Natural killer cell (primary cell): ENCODE data around the gene CTIF. TPM values are rescaled to one million over a fixed set of nuclear protein-coding genes. Genes with fewer than 3 reads are reported as not detected.

Source experiments
- ATAC-seq, 3 donors: fragments of 150-1000 bp in 2 of 3; fragments of 200-7000 bp in 1 of 3; cut with Tn5 transposase; 1 replicate in 1 of 3; 2 replicates in 2 of 3; pipeline ENCODE4 v1.10.0; 2021; ENCODE audit warnings: mild to moderate bottlenecking in 2 of 3, moderate library complexity in 2 of 3
- DNase-seq, 2 donors: peaks; one replicate each; pipeline versions ENCODE4 v3.0.0 to v3.0.0-alpha.2; 2013 to 2021; ENCODE audit warnings: mixed read lengths in 1 of 2
- H3K27ac ChIP-seq: one replicate; pipeline ENCODE4 v1.5.1; 2013; ENCODE audit warnings: mild to moderate bottlenecking, low read length
- H3K27me3 ChIP-seq: one replicate; pipeline ENCODE4 v1.6.1; 2013; ENCODE audit warnings: low read length; ENCODE audit not compliant: control insufficient read depth, insufficient read depth
- H3K36me3 ChIP-seq: one replicate; pipeline ENCODE4 v1.6.1; 2013; ENCODE audit warnings: low read length; ENCODE audit not compliant: control insufficient read depth, insufficient read depth
- H3K4me1 ChIP-seq: one replicate; pipeline ENCODE4 v1.6.1; 2013; ENCODE audit warnings: low read length; ENCODE audit not compliant: control insufficient read depth, insufficient read depth
- H3K4me3 ChIP-seq: one replicate; pipeline ENCODE4 v1.5.1; 2013; ENCODE audit warnings: low read length
- H3K9me3 ChIP-seq: one replicate; pipeline ENCODE4 v1.6.1; 2013; ENCODE audit warnings: low read length; ENCODE audit not compliant: control insufficient read depth, insufficient read depth
- H3K27ac Mint-ChIP-seq, 2 donors: one replicate each; pipeline ENCODE4 v1.8.0; 2022; ENCODE audit warnings: mild to moderate bottlenecking in 2 of 2, mixed read lengths in 2 of 2, moderate library complexity in 1 of 2
- H3K27me3 Mint-ChIP-seq, 2 donors: one replicate each; pipeline ENCODE4 v1.8.0; 2022; ENCODE audit warnings: low read depth in 2 of 2, mixed read lengths in 2 of 2
- H3K36me3 Mint-ChIP-seq: one replicate; pipeline ENCODE4 v1.8.0; 2022; ENCODE audit warnings: mixed read lengths
- H3K4me1 Mint-ChIP-seq, 2 donors: one replicate each; pipeline ENCODE4 v1.8.0; 2022; ENCODE audit warnings: mixed read lengths in 2 of 2
- H3K4me3 Mint-ChIP-seq: one replicate; pipeline ENCODE4 v1.8.0; 2022; ENCODE audit warnings: mild to moderate bottlenecking, moderate library complexity, mixed read lengths
- H3K9me3 Mint-ChIP-seq, 2 donors: one replicate each; pipeline ENCODE4 v1.8.0; 2022; ENCODE audit warnings: mixed read lengths in 2 of 2
- WGBS: methylation state at CpG from one replicate; pipeline ENCODE4 v1.1.7; 2013; ENCODE audit warnings: missing lambda C conversion rate; ENCODE audit not compliant: insufficient coverage; 5-methylcytosine and 5-hydroxymethylcytosine counted together
- intact Hi-C: fragments of 100-400 bp; cut with micrococcal nuclease; formaldehyde crosslinking; loops from one replicate; pipeline ENCODE4 v1.14.2; 2022
- total RNA-seq, 4 donors: library from RNA; stranded (reverse); fragments of 120-200 nt in 1 of 4; gene quantifications; one replicate each; pipeline versions ENCODE4 v1.2.3 to v1.2.4, GENCODE V29; 2013 to 2022
- TF ChIP-seq, protein P1 (sequence below): fragments of 200-600 bp; IDR thresholded peaks from one replicate; pipeline ENCODE4 v1.8.0; 2022; ENCODE audit warnings: antibody characterized with exemption

Gene CTIF
- total RNA-seq, 3 donors from 2014 or later (not counting 1 experiment from before 2014, with no cell fraction given): 6.9 to 10.2 (median 8.2) TPM

DNA sequence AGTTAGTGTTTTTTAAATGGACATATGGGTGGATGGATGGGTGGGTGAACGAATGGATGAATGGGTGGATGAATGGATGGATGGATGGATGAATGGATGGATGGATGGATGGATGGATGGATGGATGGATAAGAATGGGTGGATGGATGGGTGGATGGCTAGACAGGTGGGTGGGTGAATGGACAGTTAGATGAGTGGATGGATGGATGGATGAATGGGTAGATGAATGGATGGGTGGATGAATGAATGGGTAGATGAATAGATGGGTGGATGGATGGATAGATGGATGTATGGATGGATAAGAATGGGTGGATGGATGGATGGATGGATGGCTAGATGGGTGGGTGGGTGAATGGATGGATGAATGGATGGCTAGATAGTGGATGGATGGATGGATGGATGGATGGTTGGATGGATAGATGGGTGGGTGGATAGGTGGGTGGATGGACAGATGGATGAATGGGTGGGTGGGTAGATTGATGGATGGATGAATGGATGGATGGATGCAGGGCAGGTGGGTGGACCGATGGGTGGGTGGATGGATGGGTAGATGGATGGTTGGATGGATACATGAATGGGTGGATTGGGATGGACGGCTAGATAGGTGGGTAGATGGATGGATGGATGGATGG lies 64.0 kb downstream of the CTIF start:
- ATAC-seq (no peak), DNase-seq (no peak)
- Histone ChIP-seq H3K27ac (no peak overlapping the region), H3K4me3 (no peak overlapping the region), H3K9me3 (no peaks in the 10 kb centered on the region), H3K27me3 (no peaks in the 10 kb centered on the region), H3K4me1 (peaks cover 10% of the 10 kb centered on the region), H3K36me3 (no peaks in the 10 kb centered on the region)
- intact Hi-C loops: no loop called here
- H3K27me3 Mint-ChIP-seq: no peaks in the 10 kb centered on the region
- H3K4me3 Mint-ChIP-seq: no peak overlapping the region
- 97% methylated on average over 3 of the region's 3 CpGs for WGBS
- peaks cover 16 to 17% of the 10 kb centered on the region in 2 donors for H3K4me1 Mint-ChIP-seq
- no peak overlapping the region for H3K27ac Mint-ChIP-seq
- H3K36me3 Mint-ChIP-seq: no peaks in the 10 kb centered on the region
- TF ChIP-seq, protein P1, sequence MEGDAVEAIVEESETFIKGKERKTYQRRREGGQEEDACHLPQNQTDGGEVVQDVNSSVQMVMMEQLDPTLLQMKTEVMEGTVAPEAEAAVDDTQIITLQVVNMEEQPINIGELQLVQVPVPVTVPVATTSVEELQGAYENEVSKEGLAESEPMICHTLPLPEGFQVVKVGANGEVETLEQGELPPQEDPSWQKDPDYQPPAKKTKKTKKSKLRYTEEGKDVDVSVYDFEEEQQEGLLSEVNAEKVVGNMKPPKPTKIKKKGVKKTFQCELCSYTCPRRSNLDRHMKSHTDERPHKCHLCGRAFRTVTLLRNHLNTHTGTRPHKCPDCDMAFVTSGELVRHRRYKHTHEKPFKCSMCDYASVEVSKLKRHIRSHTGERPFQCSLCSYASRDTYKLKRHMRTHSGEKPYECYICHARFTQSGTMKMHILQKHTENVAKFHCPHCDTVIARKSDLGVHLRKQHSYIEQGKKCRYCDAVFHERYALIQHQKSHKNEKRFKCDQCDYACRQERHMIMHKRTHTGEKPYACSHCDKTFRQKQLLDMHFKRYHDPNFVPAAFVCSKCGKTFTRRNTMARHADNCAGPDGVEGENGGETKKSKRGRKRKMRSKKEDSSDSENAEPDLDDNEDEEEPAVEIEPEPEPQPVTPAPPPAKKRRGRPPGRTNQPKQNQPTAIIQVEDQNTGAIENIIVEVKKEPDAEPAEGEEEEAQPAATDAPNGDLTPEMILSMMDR: no peak
- peaks cover 0 to 8% of the 10 kb centered on the region in 2 donors for H3K9me3 Mint-ChIP-seq

DNA sequence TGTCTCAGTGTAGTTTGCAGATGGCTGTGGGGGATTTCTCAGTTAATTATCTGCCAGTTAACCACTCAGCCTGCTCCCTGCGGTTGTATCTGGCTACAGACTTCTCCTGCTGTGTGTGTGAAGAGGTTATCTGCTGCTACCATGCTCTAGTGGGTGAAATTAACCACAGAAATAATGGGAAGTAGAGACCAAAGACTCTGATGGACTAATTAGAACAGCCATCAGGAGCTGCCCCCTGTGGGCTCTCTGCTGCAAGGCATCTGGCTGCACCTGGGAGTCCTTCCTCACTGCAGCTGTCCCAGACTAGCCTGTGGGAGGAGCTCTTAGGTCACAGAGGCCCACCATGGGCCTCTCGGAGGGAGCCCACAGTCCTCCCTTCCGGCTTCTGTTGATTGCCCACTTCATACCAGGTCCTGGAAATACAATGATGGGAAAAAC lies 66.6 kb downstream of the CTIF start:
- no peak for DNase-seq
- H3K9me3 ChIP-seq: no peaks in the 10 kb centered on the region
- Mint-ChIP-seq H3K9me3 (peaks cover 0 to 8% of the 10 kb centered on the region in 2 donors), H3K36me3 (no peaks in the 10 kb centered on the region), H3K4me3 (no peak overlapping the region), H3K27ac (no peak overlapping the region), H3K27me3 (no peaks in the 10 kb centered on the region), H3K4me1 (peaks cover 5 to 10% of the 10 kb centered on the region in 2 donors)
- H3K27me3 ChIP-seq: no peaks in the 10 kb centered on the region
- 24% methylated on average over 3 of the region's 3 CpGs for WGBS
- no peak overlapping the region for H3K4me3 ChIP-seq
- TF ChIP-seq, protein P1: no peak
- no peak overlapping the region for H3K27ac ChIP-seq
- intact Hi-C loops: no loop called here
- H3K4me1 ChIP-seq: peaks cover 3% of the 10 kb centered on the region
- H3K36me3 ChIP-seq: no peaks in the 10 kb centered on the region
- no peak for ATAC-seq

DNA sequence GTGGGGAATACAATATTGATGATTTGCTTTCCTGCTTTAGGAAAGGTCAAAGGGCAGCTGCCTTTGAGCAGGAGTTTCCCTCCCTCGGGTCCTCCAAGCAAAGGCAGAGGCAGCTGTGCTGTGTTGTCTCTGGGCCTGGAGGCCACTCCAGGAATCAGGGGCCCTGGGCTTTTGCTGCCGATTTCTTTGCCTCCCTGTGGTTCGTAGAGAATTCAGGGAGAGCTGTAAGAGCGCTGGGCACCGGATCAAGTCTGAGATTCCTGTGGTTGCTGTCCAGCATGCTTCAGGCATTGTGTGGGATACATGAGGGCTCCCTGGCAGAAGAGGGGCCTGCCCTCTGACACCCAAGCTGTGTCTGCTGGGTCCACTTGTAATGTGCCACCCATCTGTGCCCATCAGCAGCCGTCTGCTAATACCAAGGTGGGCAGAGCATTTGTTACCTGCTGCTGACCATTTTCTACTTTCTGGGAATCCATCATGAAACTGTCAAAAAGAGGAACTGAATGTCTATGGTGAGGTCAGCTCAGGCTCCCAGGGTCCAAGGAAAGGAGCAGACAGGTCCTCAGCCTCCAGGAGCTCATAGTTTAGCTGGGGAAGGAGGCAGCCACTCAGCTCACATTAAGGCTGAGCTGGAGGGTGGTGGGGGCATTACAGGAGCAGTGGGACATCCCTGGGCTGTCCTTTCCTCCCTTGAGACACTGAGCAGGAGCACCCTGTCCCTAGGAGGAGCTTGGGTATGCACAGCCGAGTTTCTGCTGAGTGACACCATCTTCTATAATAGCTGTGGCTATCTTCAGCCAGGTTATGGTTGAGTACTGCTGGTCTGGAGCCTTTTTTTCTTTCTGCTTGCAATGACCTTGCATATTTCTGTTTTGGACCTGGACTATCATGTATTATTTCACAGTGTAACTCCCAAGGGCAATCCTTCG lies 68.5 kb downstream of the CTIF start:
- intact Hi-C loops: no loop called here
- DNase-seq: no peak
- no peak overlapping the region for H3K27ac Mint-ChIP-seq

More for the DNA sequence above, 68.5 kb downstream of the CTIF start:
- ATAC-seq: no peak
- H3K9me3 ChIP-seq: no peaks in the 10 kb centered on the region
- Mint-ChIP-seq H3K36me3 (no peaks in the 10 kb centered on the region), H3K4me3 (no peak overlapping the region), H3K9me3 (peaks cover 0 to 8% of the 10 kb centered on the region in 2 donors), H3K27me3 (no peaks in the 10 kb centered on the region), H3K4me1 (no peaks in the 10 kb centered on the region)
- H3K27ac ChIP-seq: no peak overlapping the region
- H3K36me3 ChIP-seq: no peaks in the 10 kb centered on the region
- no peak overlapping the region for H3K4me3 ChIP-seq
- no peaks in the 10 kb centered on the region for H3K27me3 ChIP-seq
- 89% methylated on average over 8 of the region's 8 CpGs for WGBS
- TF ChIP-seq, protein P1: no peak
- H3K4me1 ChIP-seq: no peaks in the 10 kb centered on the region
